ENCODE measurements around the gene ULK4.

The ULK4 gene

DNA sequence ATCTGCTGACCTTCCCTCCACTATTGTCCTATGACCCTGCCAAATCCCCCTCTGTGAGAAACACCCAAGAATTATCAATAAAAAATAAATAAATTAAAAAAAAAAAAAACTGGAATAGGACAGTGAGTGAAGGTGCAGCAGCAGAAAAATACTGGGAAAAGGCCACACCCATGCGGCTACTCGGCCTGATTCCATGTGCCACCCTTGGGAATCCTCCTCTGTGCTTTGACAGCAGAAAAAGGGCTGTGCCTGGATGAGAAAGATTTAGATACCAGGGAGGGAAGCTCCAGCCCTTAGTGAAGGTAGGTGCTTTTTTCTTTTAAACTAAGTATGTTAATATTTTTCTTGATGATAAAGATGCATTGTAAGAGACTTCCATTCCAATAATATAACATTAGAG lies 654.8 kb downstream of the ULK4 start:
- TF ChIP-seq ZFX (IDR thresholded peaks at IDR 0.05), result no peak
- TF ChIP-seq, protein P1, sequence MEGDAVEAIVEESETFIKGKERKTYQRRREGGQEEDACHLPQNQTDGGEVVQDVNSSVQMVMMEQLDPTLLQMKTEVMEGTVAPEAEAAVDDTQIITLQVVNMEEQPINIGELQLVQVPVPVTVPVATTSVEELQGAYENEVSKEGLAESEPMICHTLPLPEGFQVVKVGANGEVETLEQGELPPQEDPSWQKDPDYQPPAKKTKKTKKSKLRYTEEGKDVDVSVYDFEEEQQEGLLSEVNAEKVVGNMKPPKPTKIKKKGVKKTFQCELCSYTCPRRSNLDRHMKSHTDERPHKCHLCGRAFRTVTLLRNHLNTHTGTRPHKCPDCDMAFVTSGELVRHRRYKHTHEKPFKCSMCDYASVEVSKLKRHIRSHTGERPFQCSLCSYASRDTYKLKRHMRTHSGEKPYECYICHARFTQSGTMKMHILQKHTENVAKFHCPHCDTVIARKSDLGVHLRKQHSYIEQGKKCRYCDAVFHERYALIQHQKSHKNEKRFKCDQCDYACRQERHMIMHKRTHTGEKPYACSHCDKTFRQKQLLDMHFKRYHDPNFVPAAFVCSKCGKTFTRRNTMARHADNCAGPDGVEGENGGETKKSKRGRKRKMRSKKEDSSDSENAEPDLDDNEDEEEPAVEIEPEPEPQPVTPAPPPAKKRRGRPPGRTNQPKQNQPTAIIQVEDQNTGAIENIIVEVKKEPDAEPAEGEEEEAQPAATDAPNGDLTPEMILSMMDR (conservative IDR thresholded peaks at IDR 0.05), result no peak
- H3K27ac ChIP-seq, result no peak overlapping the region

DNA sequence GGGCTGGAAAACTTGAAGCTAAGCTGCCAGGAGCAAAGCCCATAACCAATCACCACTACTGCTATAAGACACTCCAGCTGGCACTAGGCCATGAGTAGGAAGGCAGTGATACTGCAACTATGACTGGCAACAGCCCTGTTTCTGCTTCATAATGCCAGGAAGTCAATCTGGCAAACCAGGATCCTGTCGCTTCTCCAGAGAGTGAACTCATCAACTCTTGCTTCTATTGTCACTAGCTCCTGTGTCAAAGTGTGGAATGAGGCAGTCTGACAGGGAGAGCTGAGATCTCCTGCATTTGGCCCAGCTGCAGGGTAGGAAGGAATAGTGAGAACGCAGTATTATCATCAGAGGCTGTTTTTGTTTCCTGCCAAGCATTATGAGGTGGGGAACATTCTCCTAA lies 657.3 kb downstream of the ULK4 start:
- H3K27ac ChIP-seq, result no peak overlapping the region; the same call in 1 of the 2 replicates
- TF ChIP-seq, protein P1 (conservative IDR thresholded peaks at IDR 0.05), result no peak
- no peak for TF ChIP-seq ZFX (IDR thresholded peaks at IDR 0.05)

DNA sequence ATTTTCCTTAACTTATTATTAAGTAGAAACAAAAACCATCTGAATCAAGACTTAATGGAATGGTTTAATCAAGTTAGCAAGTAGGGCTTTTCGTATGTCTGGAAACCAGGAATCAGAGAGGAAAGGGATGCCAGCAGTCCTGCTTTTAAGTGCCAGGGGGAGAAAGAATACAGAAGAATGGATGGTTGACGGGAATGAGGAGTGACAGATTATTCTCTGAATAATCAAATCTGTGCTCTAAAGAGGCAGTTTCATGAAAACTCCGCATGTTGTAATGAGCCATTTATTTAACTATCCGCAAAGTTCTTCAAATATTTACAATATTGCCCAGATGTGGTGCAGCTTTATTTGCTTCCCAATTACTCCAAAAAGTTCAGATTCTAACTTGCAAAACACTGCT lies 659.6 kb downstream of the ULK4 start:
- H3K27ac ChIP-seq, result no peak overlapping the region
- no peak for TF ChIP-seq ZFX (IDR thresholded peaks at IDR 0.05)
- TF ChIP-seq, protein P1 (conservative IDR thresholded peaks at IDR 0.05), result no peak

DNA sequence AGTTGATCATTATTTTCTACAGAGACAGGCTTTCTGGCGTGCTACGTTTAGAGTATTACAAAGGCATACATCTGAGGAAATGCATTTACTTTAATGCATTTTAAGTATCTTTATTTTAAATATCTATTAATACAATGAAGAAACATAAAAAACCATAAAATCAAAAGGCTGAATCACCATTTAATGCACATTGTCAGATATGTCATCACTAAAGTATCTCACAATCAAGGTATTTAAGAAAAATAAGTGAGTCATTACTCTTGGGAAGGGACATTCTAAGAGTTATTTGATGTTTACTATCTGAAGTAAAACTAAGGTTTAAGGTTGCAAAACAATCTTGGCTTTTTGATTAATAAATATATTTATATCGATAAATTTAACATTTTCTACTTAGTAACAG lies 660.4 kb downstream of the ULK4 start:
- H3K27ac ChIP-seq, result no peak overlapping the region
- TF ChIP-seq, protein P1 (conservative IDR thresholded peaks at IDR 0.05), result no peak

DNA sequence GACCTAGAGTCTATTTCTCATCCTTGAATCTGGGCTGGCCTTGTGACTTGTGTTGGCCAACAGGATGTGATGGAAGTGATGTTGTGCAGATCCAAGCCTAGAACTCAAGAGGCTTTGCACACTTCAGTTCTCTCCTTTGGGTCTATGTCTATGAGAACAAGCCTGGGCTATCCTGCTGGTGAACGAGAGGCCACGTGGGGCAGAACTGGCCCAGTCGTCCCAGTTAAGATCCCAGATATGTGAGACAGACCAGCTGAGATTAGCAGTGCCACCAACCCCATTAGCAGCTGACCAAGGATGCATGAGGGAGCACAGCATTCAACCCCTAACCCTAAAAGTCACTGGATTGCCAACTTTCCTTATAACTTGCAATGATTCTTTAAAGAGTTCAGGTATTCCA lies 662.9 kb downstream of the ULK4 start:
- TF ChIP-seq, protein P1 (conservative IDR thresholded peaks at IDR 0.05), result no peak
- no peak for TF ChIP-seq ZFX (IDR thresholded peaks at IDR 0.05)
- no peak overlapping the region for H3K27ac ChIP-seq

DNA sequence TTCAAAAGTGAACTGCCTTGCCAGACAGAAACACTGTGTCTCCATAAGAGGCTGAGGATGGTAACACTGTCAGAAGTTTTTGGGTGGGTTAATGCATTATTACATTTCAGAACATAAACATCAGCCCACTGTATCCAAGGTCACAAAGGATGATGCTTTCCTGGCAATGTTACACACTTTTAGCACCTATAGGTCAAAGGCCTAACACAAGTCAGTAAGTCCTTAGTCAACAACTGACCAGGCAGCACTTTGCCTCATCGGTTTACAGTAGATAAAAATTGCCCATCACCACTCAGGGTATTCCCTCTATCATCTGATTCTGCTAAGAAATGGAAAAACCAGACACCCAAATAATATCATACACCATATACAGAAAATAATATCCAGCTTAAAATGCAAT lies 664.2 kb downstream of the ULK4 start:
- H3K27ac ChIP-seq, result no peak overlapping the region
- TF ChIP-seq, protein P1 (conservative IDR thresholded peaks at IDR 0.05), result no peak
- TF ChIP-seq ZFX (IDR thresholded peaks at IDR 0.05), result no peak

DNA sequence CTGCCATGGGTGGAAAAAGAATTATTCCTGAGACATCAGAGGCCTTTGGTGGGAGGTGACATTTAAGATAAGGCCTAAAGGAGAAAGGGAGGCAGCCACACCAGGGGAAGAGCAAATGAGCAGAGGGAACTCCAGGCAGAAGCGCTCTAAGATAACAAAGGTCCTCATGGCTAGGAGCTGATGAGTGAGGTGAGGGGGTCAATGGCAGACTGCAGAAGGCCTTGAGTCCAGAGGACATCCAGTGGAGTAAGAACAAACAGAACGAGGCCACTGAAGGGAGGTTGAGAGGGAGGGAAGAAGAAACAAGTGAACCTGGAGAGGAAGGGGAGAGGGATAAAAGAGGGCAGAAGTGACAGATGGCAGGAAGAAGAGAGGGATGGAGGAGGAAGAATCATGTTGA lies 665.3 kb downstream of the ULK4 start:
- no peak overlapping the region for H3K27ac ChIP-seq
- no peak for TF ChIP-seq ZFX (IDR thresholded peaks at IDR 0.05)
- TF ChIP-seq, protein P1 (conservative IDR thresholded peaks at IDR 0.05), result no peak

All from C4-2B (cell line).